Epithelial cell of proximal tubule (primary cell): ENCODE results near the gene SLC35A1. TPM values are rescaled to one million over a fixed set of nuclear protein-coding genes. Genes with fewer than 3 reads are reported as not detected.

Experiments used
- total RNA-seq: library from RNA; depleted of rRNA; stranded (reverse); fragments of >200 nt; gene quantifications from 2 replicates; pipeline ENCODE4 v1.2.3, GENCODE V29; 2015

Gene SLC35A1
- total RNA-seq, 1 donor from 2014 or later = 9.5 TPM

Other genes starting within 250 kb of the SLC35A1 start
- 2.5 and 2.7 TPM in 2 replicates for gene SMIM8, start 150.4 kb upstream of the SLC35A1 start, total RNA-seq
- gene GJB7, start 143.7 kb upstream of the SLC35A1 start, total RNA-seq = not detected in 2 replicates
- 0.58 TPM in 1 of 2 replicates, not detected in the other for gene C6orf163, start 128.2 kb upstream of the SLC35A1 start, total RNA-seq
- 0.40 and 1.2 TPM in 2 replicates for gene CFAP206, start 65.0 kb upstream of the SLC35A1 start, total RNA-seq
- 15.8 and 27.5 TPM in 2 replicates for gene RARS2, start 117.0 kb downstream of the SLC35A1 start, total RNA-seq
- gene ORC3, start 117.2 kb downstream of the SLC35A1 start, total RNA-seq = 28.4 and 29.7 TPM in 2 replicates
- 23.6 and 25.0 TPM in 2 replicates for gene AKIRIN2, start 229.3 kb downstream of the SLC35A1 start, total RNA-seq